ENCODE results near the gene ZNF101.
"Not testable (repeated sequence)": the region's sequence is repeated elsewhere in the genome, so short reads cannot be mapped to it uniquely, and the experiment has no call there.

Gene ZNF101

GRCh38 chr19:19662344-19662743 is 6.3 kb upstream of the ZNF101 start:
- no peak for DNase-seq

- no peak for DNase-seq
Observed at GRCh38 chr19:19662871-19663255, 5.8 kb upstream of the ZNF101 start.

GRCh38 chr19:19663256-19664120 is 5.2 kb upstream of the ZNF101 start, which contains the start of gene ATP13A1:
TSS of gene ATP13A1 (minus strand) at chr19:19663676. CDS start at chr19:19663666, 10 bp downstream.
- peak; percentile 98 for DNase-seq

- DNase-seq = not testable (repeated sequence)
Observed at GRCh38 chr19:19665420-19665948, 3.2 kb upstream of the ZNF101 start.

GRCh38 chr19:19670070-19670551 is 1.5 kb downstream of the ZNF101 start:
- DNase-seq = no peak

GRCh38 chr19:19672816-19673215 is 4.2 kb downstream of the ZNF101 start:
- no peak for DNase-seq

- DNase-seq = no peak
Observed at GRCh38 chr19:19674315-19674714, 5.7 kb downstream of the ZNF101 start.

- no peak for DNase-seq
Observed at GRCh38 chr19:19677579-19677978, 8.9 kb downstream of the ZNF101 start.

GRCh38 chr19:19679176-19680073 is 10.8 kb downstream of the ZNF101 start:
- no peak for DNase-seq

- DNase-seq = not testable (repeated sequence)
Observed at GRCh38 chr19:19686119-19686518, 17.5 kb downstream of the ZNF101 start.

- DNase-seq = no peak
Observed at GRCh38 chr19:19686580-19686979, 17.9 kb downstream of the ZNF101 start.

- DNase-seq = no peak
Observed at GRCh38 chr19:19687090-19687489, 18.5 kb downstream of the ZNF101 start.

GRCh38 chr19:19689023-19689422 is 20.4 kb downstream of the ZNF101 start:
- not testable (repeated sequence) for DNase-seq

- no peak for DNase-seq
Observed at GRCh38 chr19:19691683-19692082, 23.0 kb downstream of the ZNF101 start.

GRCh38 chr19:19696386-19696785 is 27.7 kb downstream of the ZNF101 start:
- no peak for DNase-seq

- no peak for DNase-seq
Observed at GRCh38 chr19:19697589-19697988, 28.9 kb downstream of the ZNF101 start.

GRCh38 chr19:19700493-19700892 is 31.9 kb downstream of the ZNF101 start:
- DNase-seq = not testable (repeated sequence)

- no peak for DNase-seq
Observed at GRCh38 chr19:19704836-19705235, 36.2 kb downstream of the ZNF101 start.

GRCh38 chr19:19710506-19710905 is 41.9 kb downstream of the ZNF101 start:
- no peak for DNase-seq

GRCh38 chr19:19711306-19711933 is 42.8 kb downstream of the ZNF101 start:
- DNase-seq = no peak

- no peak for DNase-seq
Observed at GRCh38 chr19:19711934-19712828, 43.5 kb downstream of the ZNF101 start.

- no peak for DNase-seq
Observed at GRCh38 chr19:19719798-19720197, 51.2 kb downstream of the ZNF101 start.

All from NCI-H1092 (cell line).